DND-41 (cell line): Measurements from ENCODE around the gene DSCAM.

Experiments
- ATAC-seq: fragments of 200-7000 bp; cut with Tn5 transposase; 3 replicates; pipeline ENCODE4 v1.9.1; 2021; ENCODE audit warnings: low read depth; ENCODE audit not compliant: insufficient read depth
- DNase-seq: peaks from one replicate; pipeline ENCODE4 v3.0.0-alpha.2; 2020
- H2AFZ ChIP-seq: 2 replicates; pipeline ENCODE4 v1.6.0; 2012; ENCODE audit warnings: low read depth, low read length
- H3K27ac ChIP-seq: 2 replicates; pipeline ENCODE4 v1.5.1; 2012; ENCODE audit warnings: low read length, inconsistent platforms
- H3K27me3 ChIP-seq: fragments of 200-600 bp; sonication (generic); 2 replicates; pipeline ENCODE4 v1.6.0; 2012; ENCODE audit warnings: low read length, mild to moderate bottlenecking, inconsistent platforms; ENCODE audit not compliant: insufficient read depth, poor library complexity
- H3K36me3 ChIP-seq: 2 replicates; pipeline ENCODE4 v1.5.1; 2012; ENCODE audit warnings: low read length, inconsistent platforms; ENCODE audit not compliant: insufficient read depth
- H3K4me1 ChIP-seq: 2 replicates; pipeline ENCODE4 v1.5.1; 2012; ENCODE audit warnings: mild to moderate bottlenecking, low read length; ENCODE audit not compliant: insufficient read depth
- H3K4me2 ChIP-seq: 2 replicates; pipeline ENCODE4 v1.6.0; 2012; ENCODE audit warnings: mild to moderate bottlenecking, moderate library complexity, low read length, inconsistent platforms; ENCODE audit not compliant: insufficient read depth
- H3K4me3 ChIP-seq, 2 experiments: fragments of 200-600 bp in 1 of 2; shearing (Covaris generic) in 1 of 2; 2 replicates each; pipeline ENCODE4 v1.5.1; 2012 to 2016; ENCODE audit warnings: inconsistent platforms in 2 of 2, low read length in 2 of 2, mild to moderate bottlenecking in 2 of 2, low read depth in 1 of 2, moderate library complexity in 1 of 2
- H3K79me2 ChIP-seq: 2 replicates; pipeline ENCODE4 v1.6.0; 2012; ENCODE audit warnings: low read length, inconsistent platforms; ENCODE audit not compliant: insufficient read depth
- H3K9ac ChIP-seq: 2 replicates; pipeline ENCODE4 v1.6.0; 2012; ENCODE audit warnings: low read depth, mild to moderate bottlenecking, inconsistent platforms, low read length, moderate library complexity
- H3K9me3 ChIP-seq: 2 replicates; pipeline ENCODE4 v1.5.1; 2012; ENCODE audit warnings: low read length, moderate library complexity, mild to moderate bottlenecking, inconsistent platforms; ENCODE audit not compliant: insufficient read depth, severe bottlenecking
- H4K20me1 ChIP-seq: 2 replicates; pipeline ENCODE4 v1.6.0; 2012; ENCODE audit warnings: low read length; ENCODE audit not compliant: insufficient read depth
- EZH2 ChIP-seq: IDR thresholded peaks from 3 replicates; pipeline ENCODE4 v1.6.1; 2012; ENCODE audit warnings: borderline replicate concordance, low read depth, mild to moderate bottlenecking, moderate library complexity, low read length, inconsistent platforms; ENCODE audit not compliant: severe bottlenecking
- TF ChIP-seq, protein P1 (sequence below): IDR thresholded peaks from 2 replicates; pipeline ENCODE4 v1.5.1; 2012; ENCODE audit warnings: borderline replicate concordance, low read length, moderate library complexity, mild to moderate bottlenecking; ENCODE audit not compliant: poor library complexity, severe bottlenecking; ENCODE audit errors: extremely low read depth

The DSCAM gene

DNA sequence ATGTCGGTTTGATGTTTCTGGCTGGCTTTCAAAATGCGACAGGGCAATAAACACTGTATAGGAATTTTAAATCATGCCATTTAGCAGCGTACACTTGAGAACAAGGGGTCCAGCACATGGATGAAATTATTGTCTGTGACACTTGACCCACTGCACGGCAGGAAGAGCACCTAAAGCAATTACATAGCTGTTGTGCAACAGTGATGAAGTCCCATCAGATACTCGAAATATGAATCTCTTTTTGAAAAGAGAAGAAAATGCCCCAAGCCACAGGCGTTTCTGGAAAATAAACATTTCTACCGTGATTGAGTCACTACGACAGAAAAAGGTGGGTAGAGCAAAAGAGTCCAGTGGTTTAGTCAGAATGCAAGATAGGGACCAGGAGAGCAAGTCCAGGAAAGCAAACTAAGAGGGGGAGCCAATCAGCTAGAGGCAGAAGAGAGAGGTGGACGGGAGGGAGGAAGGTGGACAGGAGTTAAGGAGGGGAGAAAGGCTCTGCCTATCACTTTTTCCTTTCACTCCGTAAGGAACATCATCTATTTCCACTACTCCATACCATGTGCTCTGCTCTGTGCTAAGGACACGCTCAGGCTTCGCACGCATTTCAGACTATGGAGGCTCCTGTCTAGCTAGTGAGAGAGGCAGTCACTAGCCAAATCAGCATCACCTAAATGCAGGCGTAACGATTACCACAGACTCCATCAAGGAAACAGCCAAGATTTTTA, 6.4 kb downstream of the DSCAM start:
- Histone ChIP-seq H3K27me3 (peaks cover 4% of the 10 kb centered on the region), H3K4me2 (no peak overlapping the region), H3K9ac (no peak overlapping the region), H4K20me1 (no peaks in the 10 kb centered on the region), H3K36me3 (no peaks in the 10 kb centered on the region), H3K4me1 (no peaks in the 10 kb centered on the region), H3K9me3 (no peaks in the 10 kb centered on the region), H3K27ac (no peak overlapping the region), H2AFZ (no peak overlapping the region), H3K79me2 (no peaks in the 10 kb centered on the region), H3K4me3 (no peak overlapping the region)
- TF ChIP-seq, protein P1, sequence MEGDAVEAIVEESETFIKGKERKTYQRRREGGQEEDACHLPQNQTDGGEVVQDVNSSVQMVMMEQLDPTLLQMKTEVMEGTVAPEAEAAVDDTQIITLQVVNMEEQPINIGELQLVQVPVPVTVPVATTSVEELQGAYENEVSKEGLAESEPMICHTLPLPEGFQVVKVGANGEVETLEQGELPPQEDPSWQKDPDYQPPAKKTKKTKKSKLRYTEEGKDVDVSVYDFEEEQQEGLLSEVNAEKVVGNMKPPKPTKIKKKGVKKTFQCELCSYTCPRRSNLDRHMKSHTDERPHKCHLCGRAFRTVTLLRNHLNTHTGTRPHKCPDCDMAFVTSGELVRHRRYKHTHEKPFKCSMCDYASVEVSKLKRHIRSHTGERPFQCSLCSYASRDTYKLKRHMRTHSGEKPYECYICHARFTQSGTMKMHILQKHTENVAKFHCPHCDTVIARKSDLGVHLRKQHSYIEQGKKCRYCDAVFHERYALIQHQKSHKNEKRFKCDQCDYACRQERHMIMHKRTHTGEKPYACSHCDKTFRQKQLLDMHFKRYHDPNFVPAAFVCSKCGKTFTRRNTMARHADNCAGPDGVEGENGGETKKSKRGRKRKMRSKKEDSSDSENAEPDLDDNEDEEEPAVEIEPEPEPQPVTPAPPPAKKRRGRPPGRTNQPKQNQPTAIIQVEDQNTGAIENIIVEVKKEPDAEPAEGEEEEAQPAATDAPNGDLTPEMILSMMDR: no peak
- TF ChIP-seq EZH2: no peak
- ATAC-seq (no peak), DNase-seq (no peak)

DNA sequence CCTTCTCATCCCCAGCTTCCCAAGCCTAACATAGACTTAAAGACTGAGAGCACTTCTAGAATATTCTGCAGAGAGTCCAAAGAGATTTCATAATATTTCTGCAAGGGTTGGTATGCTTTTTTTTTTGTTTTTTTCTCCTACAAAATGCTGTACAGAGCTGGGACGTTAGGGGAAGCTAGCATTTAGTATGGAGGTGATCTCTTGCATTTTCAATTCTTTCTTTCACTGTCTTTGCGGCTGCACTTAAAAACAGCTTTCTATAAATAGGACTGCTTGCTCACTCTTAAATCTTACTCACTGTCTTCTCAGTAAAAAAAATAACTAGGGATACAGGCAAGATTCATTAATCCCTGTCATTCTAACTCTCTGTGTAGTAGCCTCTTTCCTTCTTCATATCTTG, 7.4 kb downstream of the DSCAM start:
- no peak overlapping the region for H3K9ac ChIP-seq

DNA sequence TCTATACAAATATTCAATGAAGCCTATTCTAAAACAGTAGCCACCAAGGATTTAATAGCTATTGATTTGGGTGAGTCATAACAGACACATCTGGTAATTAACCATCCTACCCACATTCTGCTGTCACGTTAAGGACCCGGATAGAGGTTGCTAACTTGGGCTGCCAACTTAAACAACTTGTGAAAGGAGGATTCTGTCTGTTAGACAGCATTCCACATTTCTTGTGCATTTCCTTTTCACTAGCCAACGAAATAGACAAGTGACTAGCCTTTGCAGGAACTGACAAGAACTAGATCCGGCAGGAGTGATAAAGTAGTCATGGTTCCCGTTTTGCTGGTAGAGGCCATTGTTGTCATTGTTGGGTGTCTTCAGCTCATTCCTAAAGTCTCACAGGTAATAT, 9.5 kb downstream of the DSCAM start:
- Histone ChIP-seq H4K20me1 (no peaks in the 10 kb centered on the region), H3K9me3 (no peaks in the 10 kb centered on the region), H3K4me1 (no peaks in the 10 kb centered on the region), H3K4me2 (no peak overlapping the region), H3K36me3 (no peaks in the 10 kb centered on the region), H3K4me3 (no peak overlapping the region), H3K9ac (no peak overlapping the region), H3K79me2 (no peaks in the 10 kb centered on the region), H2AFZ (no peak overlapping the region), H3K27me3 (peaks cover 4% of the 10 kb centered on the region), H3K27ac (no peak overlapping the region)
- ATAC-seq: no peak
- TF ChIP-seq, protein P1: no peak
- TF ChIP-seq EZH2: no peak
- DNase-seq: no peak

More for the DNA sequence above, 7.4 kb downstream of the DSCAM start:
- peaks cover 4% of the 10 kb centered on the region for H3K27me3 ChIP-seq
- no peaks in the 10 kb centered on the region for H4K20me1 ChIP-seq
- no peak for TF ChIP-seq EZH2
- TF ChIP-seq, protein P1: no peak
- H3K79me2 ChIP-seq: no peaks in the 10 kb centered on the region
- H3K36me3 ChIP-seq: no peaks in the 10 kb centered on the region
- ATAC-seq (no peak), DNase-seq (no peak)
- H3K9me3 ChIP-seq: no peaks in the 10 kb centered on the region
- H3K4me3 ChIP-seq: no peak overlapping the region
- H3K4me2 ChIP-seq: no peak overlapping the region
- no peak overlapping the region for H3K27ac ChIP-seq
- no peak overlapping the region for H2AFZ ChIP-seq
- H3K4me1 ChIP-seq: no peaks in the 10 kb centered on the region
